ENCODE measurements around the gene BTNL3. TPM values are rescaled to one million over a fixed set of nuclear protein-coding genes. Genes with fewer than 3 reads are reported as not detected.

Gene BTNL3
- total RNA-seq, 1 experiment from 2014 or later, result not detected

DNA sequence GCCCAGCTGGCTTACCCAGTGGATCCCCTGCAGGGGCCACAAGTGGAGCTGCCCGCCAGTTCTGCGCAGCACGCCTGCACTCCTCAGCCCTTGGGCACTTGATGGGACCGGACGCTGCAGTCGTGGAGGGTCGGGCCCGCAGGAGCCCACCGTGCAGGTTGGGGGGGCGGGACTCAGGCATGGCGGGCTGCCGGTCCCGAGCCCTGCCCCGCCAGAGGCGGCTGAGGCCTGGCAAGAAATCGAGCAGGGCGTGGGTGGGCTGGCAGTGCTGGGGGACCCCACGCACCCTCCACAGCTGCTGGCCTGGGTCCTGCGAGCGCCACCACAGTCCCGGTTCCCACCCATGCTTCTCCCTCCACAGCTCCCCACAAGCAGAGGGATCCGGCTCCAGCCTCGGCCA lies 19.2 kb upstream of the BTNL3 start:
- DNase-seq (ENCODE audit: unreplicated experiment), result no peak
- no peaks in the 10 kb centered on the region for H3K36me3 Mint-ChIP-seq (ENCODE audit: insufficient read depth, unreplicated experiment)
- H3K27ac Mint-ChIP-seq (ENCODE audit: low read depth, unreplicated experiment), result no peak overlapping the region
- no peaks in the 10 kb centered on the region for H3K27me3 Mint-ChIP-seq (ENCODE audit: insufficient read depth, unreplicated experiment)
- CTCF ChIA-PET, result no interaction called here
- POLR2A ChIA-PET, result no interaction called here
- H3K4me1 Mint-ChIP-seq (ENCODE audit: insufficient read depth, unreplicated experiment), result no peaks in the 10 kb centered on the region
- intact Hi-C loops (cut with micrococcal nuclease), result no loop called here
- no TSS peak for BruUV-seq (replicated peaks)
- no peak overlapping the region for H3K4me3 Mint-ChIP-seq (ENCODE audit: unreplicated experiment)
- H3K9me3 Mint-ChIP-seq (ENCODE audit: unreplicated experiment), result peaks cover 14% of the 10 kb centered on the region
- TF ChIP-seq, protein P1, sequence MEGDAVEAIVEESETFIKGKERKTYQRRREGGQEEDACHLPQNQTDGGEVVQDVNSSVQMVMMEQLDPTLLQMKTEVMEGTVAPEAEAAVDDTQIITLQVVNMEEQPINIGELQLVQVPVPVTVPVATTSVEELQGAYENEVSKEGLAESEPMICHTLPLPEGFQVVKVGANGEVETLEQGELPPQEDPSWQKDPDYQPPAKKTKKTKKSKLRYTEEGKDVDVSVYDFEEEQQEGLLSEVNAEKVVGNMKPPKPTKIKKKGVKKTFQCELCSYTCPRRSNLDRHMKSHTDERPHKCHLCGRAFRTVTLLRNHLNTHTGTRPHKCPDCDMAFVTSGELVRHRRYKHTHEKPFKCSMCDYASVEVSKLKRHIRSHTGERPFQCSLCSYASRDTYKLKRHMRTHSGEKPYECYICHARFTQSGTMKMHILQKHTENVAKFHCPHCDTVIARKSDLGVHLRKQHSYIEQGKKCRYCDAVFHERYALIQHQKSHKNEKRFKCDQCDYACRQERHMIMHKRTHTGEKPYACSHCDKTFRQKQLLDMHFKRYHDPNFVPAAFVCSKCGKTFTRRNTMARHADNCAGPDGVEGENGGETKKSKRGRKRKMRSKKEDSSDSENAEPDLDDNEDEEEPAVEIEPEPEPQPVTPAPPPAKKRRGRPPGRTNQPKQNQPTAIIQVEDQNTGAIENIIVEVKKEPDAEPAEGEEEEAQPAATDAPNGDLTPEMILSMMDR (IDR thresholded peaks at IDR 0.05; ENCODE audit: unreplicated experiment), result no peak

DNA sequence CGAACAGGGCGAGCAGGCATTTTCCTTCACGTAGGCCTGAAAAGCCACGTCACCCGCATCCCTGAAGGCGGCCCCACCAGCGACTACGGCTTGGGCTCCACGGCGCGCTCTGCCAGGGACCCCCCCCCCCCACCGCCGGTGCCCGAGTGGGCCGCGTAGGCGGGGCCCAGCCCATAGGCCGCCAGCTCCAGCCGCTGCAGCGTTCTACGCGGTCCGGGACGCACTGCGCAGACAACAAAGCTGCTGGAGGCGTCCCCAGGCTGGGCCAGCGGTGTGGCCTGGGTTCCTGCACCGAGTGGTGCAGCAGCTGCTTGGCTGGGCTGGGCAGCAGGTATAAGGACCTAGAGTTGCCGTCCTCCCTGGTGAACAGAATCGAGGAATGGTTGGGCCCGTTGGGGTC lies 18.3 kb upstream of the BTNL3 start:
- Mint-ChIP-seq H3K4me1 (ENCODE audit: insufficient read depth, unreplicated experiment) (no peaks in the 10 kb centered on the region), H3K36me3 (ENCODE audit: insufficient read depth, unreplicated experiment) (no peaks in the 10 kb centered on the region), H3K4me3 (ENCODE audit: unreplicated experiment) (no peak overlapping the region), H3K27me3 (ENCODE audit: insufficient read depth, unreplicated experiment) (no peaks in the 10 kb centered on the region), H3K27ac (ENCODE audit: low read depth, unreplicated experiment) (no peak overlapping the region), H3K9me3 (ENCODE audit: unreplicated experiment) (peaks cover 14% of the 10 kb centered on the region)
- TF ChIP-seq, protein P1 (IDR thresholded peaks at IDR 0.05; ENCODE audit: unreplicated experiment), result no peak
- BruUV-seq (replicated peaks), result no TSS peak
- intact Hi-C loops (cut with micrococcal nuclease), result no loop called here
- POLR2A ChIA-PET, result interaction anchor here (0.6 kb wide), 1 partner anchor 39 kb away, joined by 3 read pairs; no protein-coding TSS in a partner anchor
- CTCF ChIA-PET, result interaction anchor here (0.7 kb wide), 1 partner anchor 14 kb away, joined by 4 read pairs; no protein-coding TSS in a partner anchor
- no peak for DNase-seq (ENCODE audit: unreplicated experiment)

DNA sequence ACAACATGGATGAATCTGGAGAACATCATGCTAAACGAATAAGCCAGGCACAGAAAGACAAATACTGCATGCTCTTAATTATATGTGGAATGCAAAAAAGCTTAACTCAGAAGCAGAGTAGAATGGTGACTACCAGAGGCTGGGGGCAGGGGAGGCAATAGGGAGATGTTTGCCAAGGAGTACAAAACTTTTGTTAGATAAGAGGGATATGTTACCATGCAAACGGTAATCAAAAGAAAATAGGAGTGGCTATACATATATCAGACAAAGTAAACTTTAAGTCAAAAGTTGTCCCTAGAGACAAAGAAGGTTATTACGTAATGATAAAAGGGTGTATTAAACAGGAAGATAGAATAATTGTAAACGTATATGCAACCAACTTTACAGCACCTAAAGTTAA lies 17.8 kb upstream of the BTNL3 start:
- BruUV-seq (replicated peaks), result no TSS peak
- no peak overlapping the region for H3K4me3 Mint-ChIP-seq (ENCODE audit: unreplicated experiment)

DNA sequence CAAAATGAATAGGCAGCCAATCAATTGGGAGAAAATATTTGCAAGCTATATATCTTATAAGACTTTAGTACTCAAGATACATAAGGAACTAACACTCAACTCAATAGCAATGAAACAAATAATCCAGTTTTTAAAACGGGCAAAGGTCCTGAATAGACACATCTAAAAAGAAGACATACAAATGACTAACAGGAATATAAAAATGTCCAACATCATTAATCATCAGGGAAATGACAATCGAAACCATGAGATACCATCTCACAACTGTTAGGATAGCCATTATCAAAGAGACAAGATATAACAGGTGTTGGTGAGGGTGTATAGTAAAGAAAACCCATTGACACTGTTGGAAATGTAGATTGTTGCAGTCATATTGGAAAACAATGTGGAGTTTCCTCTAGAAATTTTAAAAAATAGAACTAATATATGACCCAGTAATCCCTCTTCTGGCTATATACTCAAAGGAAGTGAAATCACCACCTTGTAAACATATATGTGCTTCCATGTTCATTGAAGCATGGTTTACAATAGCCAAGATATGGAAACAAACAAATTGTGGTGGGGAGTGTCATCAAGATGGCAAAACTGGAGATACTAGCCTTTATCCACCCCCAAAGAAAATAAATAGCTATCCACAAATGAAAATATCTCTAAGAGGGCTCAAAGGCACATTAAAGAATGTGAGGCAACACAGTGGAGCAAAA lies 13.9 kb upstream of the BTNL3 start:
- Mint-ChIP-seq H3K4me3 (ENCODE audit: unreplicated experiment) (no peak overlapping the region), H3K4me1 (ENCODE audit: insufficient read depth, unreplicated experiment) (no peaks in the 10 kb centered on the region), H3K36me3 (ENCODE audit: insufficient read depth, unreplicated experiment) (no peaks in the 10 kb centered on the region), H3K27me3 (ENCODE audit: insufficient read depth, unreplicated experiment) (no peaks in the 10 kb centered on the region), H3K27ac (ENCODE audit: low read depth, unreplicated experiment) (no peak overlapping the region), H3K9me3 (ENCODE audit: unreplicated experiment) (peaks cover 8% of the 10 kb centered on the region)
- intact Hi-C loops (cut with micrococcal nuclease), result no loop called here
- BruUV-seq (replicated peaks), result no TSS peak
- ChIA-PET POLR2A (interaction anchor here (0.7 kb wide), 2 partner anchors 183 to 278 kb away, joined by 3 read pairs; no protein-coding TSS in a partner anchor), CTCF (no interaction called here)
- DNase-seq (ENCODE audit: unreplicated experiment), result no peak
- TF ChIP-seq, protein P1 (IDR thresholded peaks at IDR 0.05; ENCODE audit: unreplicated experiment), result no peak

More for the DNA sequence above, 17.8 kb upstream of the BTNL3 start:
- ChIA-PET POLR2A (no interaction called here), CTCF (no interaction called here)
- TF ChIP-seq, protein P1 (IDR thresholded peaks at IDR 0.05; ENCODE audit: unreplicated experiment), result no peak
- H3K27me3 Mint-ChIP-seq (ENCODE audit: insufficient read depth, unreplicated experiment), result no peaks in the 10 kb centered on the region
- no peak for DNase-seq (ENCODE audit: unreplicated experiment)
- no peaks in the 10 kb centered on the region for H3K36me3 Mint-ChIP-seq (ENCODE audit: insufficient read depth, unreplicated experiment)
- intact Hi-C loops (cut with micrococcal nuclease), result no loop called here
- peaks cover 14% of the 10 kb centered on the region for H3K9me3 Mint-ChIP-seq (ENCODE audit: unreplicated experiment)
- no peak overlapping the region for H3K27ac Mint-ChIP-seq (ENCODE audit: low read depth, unreplicated experiment)
- H3K4me1 Mint-ChIP-seq (ENCODE audit: insufficient read depth, unreplicated experiment), result no peaks in the 10 kb centered on the region
